Measurements from ENCODE around the gene PLCB1. TPM values are rescaled to one million over a fixed set of nuclear protein-coding genes. Genes with fewer than 3 reads are reported as not detected.

The PLCB1 gene
- total and polyA plus RNA-seq, 2 experiments from 2014 or later: 14.9 to 20.7 TPM

GRCh38 chr20:8876366-8876765 is 744.3 kb downstream of the PLCB1 start:
- Mint-ChIP-seq H3K27me3 (ENCODE audit: insufficient read depth, low read depth, poor library complexity) (no peaks in the 10 kb centered on the region), H3K36me3 (ENCODE audit: low read depth) (no peaks in the 10 kb centered on the region), H3K27ac (no peak overlapping the region), H3K9me3 (no peaks in the 10 kb centered on the region), H3K4me3 (no peak overlapping the region), H3K4me1 (no peaks in the 10 kb centered on the region)
- no peak for ATAC-seq
- Histone ChIP-seq H3K27me3 (ENCODE audit: insufficient read depth) (no peaks in the 10 kb centered on the region), H3K4me1 (ENCODE audit: insufficient read depth) (no peaks in the 10 kb centered on the region), H3K27ac (ENCODE audit: low read depth) (no peak overlapping the region), H3K4me3 (no peak overlapping the region), H3K36me3 (ENCODE audit: insufficient read depth) (no peaks in the 10 kb centered on the region), H4K20me1 (replicated peaks; ENCODE audit: insufficient read depth) (no peaks in the 10 kb centered on the region), H3K9me2 (ENCODE audit: insufficient read depth) (0 out of 2 replicates have a peak, but pooled peaks cover 3% of the 10 kb centered on the region), H2AFZ (no peak overlapping the region), H3F3A (replicated peaks; ENCODE audit: low read depth) (no peaks in the 10 kb centered on the region), H3K79me2 (replicated peaks; ENCODE audit: insufficient read depth) (no peaks in the 10 kb centered on the region), H3K4me2 (no peak overlapping the region)
- TF ChIP-seq EZH2 (IDR thresholded peaks at IDR 0.05; ENCODE audit: low read depth, unreplicated experiment) (no peak), ZNF331 (CRISPR knock-in tag; IDR thresholded peaks at IDR 0.05; ENCODE audit: low read depth) (no peak), REST (IDR thresholded peaks at IDR 0.05; ENCODE audit: unreplicated experiment) (no peak), ETS1 (IDR thresholded peaks at IDR 0.05) (no peak), NANOG (IDR thresholded peaks at IDR 0.05; ENCODE audit: borderline replicate concordance) (no peak), ZNF114 (CRISPR knock-in tag; IDR thresholded peaks at IDR 0.05) (no peak), ZNF462 (CRISPR knock-in tag; IDR thresholded peaks at IDR 0.05) (no peak), POLR2AphosphoS5 (IDR thresholded peaks at IDR 0.05; ENCODE audit: low read depth) (no peak), STAT1 (IDR thresholded peaks at IDR 0.05; ENCODE audit: unreplicated experiment) (no peak), CREB1 (CRISPR knock-in tag; IDR thresholded peaks at IDR 0.05; ENCODE audit: low read depth) (no peak), CTCF (conservative IDR thresholded peaks at IDR 0.05; ENCODE audit: low read depth in 2 of 2) (no peak), JUNB (IDR thresholded peaks at IDR 0.05; ENCODE audit: unreplicated experiment) (no peak), EZH2phosphoT487 (IDR thresholded peaks at IDR 0.05; ENCODE audit: unreplicated experiment) (no peak)
- no peak for DNase-seq (ENCODE audit: low spot score)
